CD4-positive, alpha-beta T cell (primary cell): ENCODE results near the gene ITGAX. TPM values are rescaled to one million over a fixed set of nuclear protein-coding genes. Genes with fewer than 3 reads are reported as not detected.

Source experiments
- ATAC-seq: fragments of 200-7000 bp; cut with Tn5 transposase; one replicate; pipeline ENCODE4 v1.10.0; 2022; ENCODE audit warnings: mild to moderate bottlenecking; ENCODE audit not compliant: poor library complexity
- CTCF ChIA-PET: fragments of 350-600 bp; sonication (Branson Sonifier 250); formaldehyde crosslinking; loops from one replicate; lab custom pipeline; 2021; ENCODE audit warnings: antibody characterized with exemption, inconsistent platforms; lab: Charles Lee
- POLR2A ChIA-PET: fragments of 350-600 bp; sonication (Branson Sonifier 250); formaldehyde crosslinking; loops from one replicate; lab custom pipeline; 2021; ENCODE audit warnings: antibody characterized with exemption, inconsistent platforms; lab: Charles Lee
- DNase-seq, 14 experiments: peaks; one replicate each; pipeline ENCODE4 v3.0.0-alpha.2; 2013 to 2020; ENCODE audit warnings: mixed read lengths in 2 of 14
- H3K27ac ChIP-seq, 2 donors: one replicate each; pipeline versions ENCODE4 v1.5.1 to v1.7.0; 2013; ENCODE audit warnings: low read length in 2 of 2, low read depth in 1 of 2, mild to moderate bottlenecking in 1 of 2
- H3K27me3 ChIP-seq, 2 experiments: 1 replicate in 1 of 2; 2 replicates in 1 of 2; pipeline versions ENCODE4 v1.6.1 to v1.7.0; 2013; ENCODE audit warnings: low read length in 2 of 2, control low read depth in 1 of 2, mild to moderate bottlenecking in 1 of 2, moderate library complexity in 1 of 2; ENCODE audit not compliant: insufficient read depth in 2 of 2, control insufficient read depth in 1 of 2
- H3K36me3 ChIP-seq: one replicate; pipeline ENCODE4 v1.6.1; 2013; ENCODE audit warnings: low read length, control low read depth; ENCODE audit not compliant: insufficient read depth
- H3K4me1 ChIP-seq: one replicate; pipeline ENCODE4 v1.6.1; 2013; ENCODE audit warnings: low read length, control low read depth; ENCODE audit not compliant: insufficient read depth
- H3K4me3 ChIP-seq: one replicate; pipeline ENCODE4 v1.5.1; 2013; ENCODE audit warnings: mild to moderate bottlenecking, low read length, moderate library complexity
- H3K9me3 ChIP-seq, 2 experiments: 1 replicate in 1 of 2; 2 replicates in 1 of 2; pipeline versions ENCODE4 v1.6.1 to v1.7.0; 2013; ENCODE audit warnings: low read length in 2 of 2, mild to moderate bottlenecking in 2 of 2, control low read depth in 1 of 2, moderate library complexity in 1 of 2; ENCODE audit not compliant: control insufficient read depth in 1 of 2, insufficient read depth in 1 of 2
- H3K27ac Mint-ChIP-seq: one replicate; pipeline ENCODE4 v1.8.0; 2020; ENCODE audit warnings: mixed read lengths
- H3K27me3 Mint-ChIP-seq: one replicate; pipeline ENCODE4 v1.8.0; 2021; ENCODE audit warnings: mixed read lengths
- H3K36me3 Mint-ChIP-seq: one replicate; pipeline ENCODE4 v1.8.0; 2021; ENCODE audit warnings: low read depth, mixed read lengths
- H3K4me1 Mint-ChIP-seq: one replicate; pipeline ENCODE4 v1.8.0; 2021; ENCODE audit warnings: low read depth, mixed read lengths
- H3K4me3 Mint-ChIP-seq: one replicate; pipeline ENCODE4 v1.8.0; 2020; ENCODE audit warnings: mild to moderate bottlenecking, mixed read lengths
- H3K9me3 Mint-ChIP-seq: one replicate; pipeline ENCODE4 v1.8.0; 2020; ENCODE audit warnings: mixed read lengths
- intact Hi-C, 2 experiments: fragments of 100-400 bp; cut with DNase I in 1 of 2; cut with micrococcal nuclease in 1 of 2; formaldehyde crosslinking; loops; one replicate each; pipeline versions ENCODE4 v1.15.1 to v1.9.0; 2023 to 2025; cut with DNase I, micrococcal nuclease
- total RNA-seq, 174 experiments: library from RNA in 2 of 174; stranded (reverse) in 2 of 174; gene quantifications; one replicate each; pipeline ENCODE4 v1.2.3 and lab custom pipeline; 2021 to 2026
- TF ChIP-seq, protein P1 (sequence below): fragments of 200-600 bp; IDR thresholded peaks from one replicate; pipeline ENCODE4 v1.8.0; 2022; ENCODE audit warnings: antibody characterized with exemption, mild to moderate bottlenecking

The ITGAX gene
- total RNA-seq, 2 experiments from 2014 or later, result 5.5 to 6.0 TPM

DNA sequence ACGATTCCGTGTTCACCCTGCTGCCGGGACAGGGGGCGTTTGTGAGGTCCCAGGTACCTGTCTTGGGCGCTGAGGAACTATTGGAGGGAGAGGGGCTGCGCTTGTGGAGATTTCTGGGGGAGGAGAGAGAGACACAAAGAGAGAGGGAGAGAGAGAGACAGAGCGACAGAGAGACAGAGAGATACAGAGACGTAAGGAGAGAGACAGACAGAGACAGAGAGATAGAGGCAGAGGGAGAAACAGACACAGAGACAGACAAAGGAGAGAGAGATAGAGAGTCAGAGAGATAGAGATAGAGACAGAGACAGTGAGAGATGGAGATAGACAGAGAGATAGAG, 24.5 kb upstream of the ITGAX start:
- no peak overlapping the region for H3K4me3 ChIP-seq

GRCh38 chr16:31331141-31331764, 23.7 kb upstream of the ITGAX start:
- CTCF ChIA-PET, result no interaction called here
- intact Hi-C loops, result loop anchor here in 1 of 2 experiments (10.0 kb wide), 2 partner anchors 146 to 346 kb away; partner anchors contain the start of genes FUS and HSD3B7
- Histone ChIP-seq H3K4me1 (peaks cover 16% of the 10 kb centered on the region), H3K9me3 (peaks cover 0 to 5% of the 10 kb centered on the region in 2 experiments), H3K27ac (no peak overlapping the region), H3K4me3 (peak overlapping the region; percentile 61), H3K36me3 (no peaks in the 10 kb centered on the region), H3K27me3 (peaks cover 0 to 9% of the 10 kb centered on the region in 2 experiments)
- Mint-ChIP-seq H3K27ac (peak overlapping the region; percentile 22), H3K4me3 (peak overlapping the region; percentile 87), H3K27me3 (peaks cover 24% of the 10 kb centered on the region), H3K36me3 (no peaks in the 10 kb centered on the region), H3K9me3 (no peaks in the 10 kb centered on the region), H3K4me1 (peaks cover 14% of the 10 kb centered on the region)
- POLR2A ChIA-PET, result no interaction called here
- TF ChIP-seq, protein P1, sequence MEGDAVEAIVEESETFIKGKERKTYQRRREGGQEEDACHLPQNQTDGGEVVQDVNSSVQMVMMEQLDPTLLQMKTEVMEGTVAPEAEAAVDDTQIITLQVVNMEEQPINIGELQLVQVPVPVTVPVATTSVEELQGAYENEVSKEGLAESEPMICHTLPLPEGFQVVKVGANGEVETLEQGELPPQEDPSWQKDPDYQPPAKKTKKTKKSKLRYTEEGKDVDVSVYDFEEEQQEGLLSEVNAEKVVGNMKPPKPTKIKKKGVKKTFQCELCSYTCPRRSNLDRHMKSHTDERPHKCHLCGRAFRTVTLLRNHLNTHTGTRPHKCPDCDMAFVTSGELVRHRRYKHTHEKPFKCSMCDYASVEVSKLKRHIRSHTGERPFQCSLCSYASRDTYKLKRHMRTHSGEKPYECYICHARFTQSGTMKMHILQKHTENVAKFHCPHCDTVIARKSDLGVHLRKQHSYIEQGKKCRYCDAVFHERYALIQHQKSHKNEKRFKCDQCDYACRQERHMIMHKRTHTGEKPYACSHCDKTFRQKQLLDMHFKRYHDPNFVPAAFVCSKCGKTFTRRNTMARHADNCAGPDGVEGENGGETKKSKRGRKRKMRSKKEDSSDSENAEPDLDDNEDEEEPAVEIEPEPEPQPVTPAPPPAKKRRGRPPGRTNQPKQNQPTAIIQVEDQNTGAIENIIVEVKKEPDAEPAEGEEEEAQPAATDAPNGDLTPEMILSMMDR, result no peak
- DNase-seq, result peak in 11 of 14 experiments; percentile 13 to 62 (median 36)
- peak; percentile 64 for ATAC-seq

More for the DNA sequence above, 24.5 kb upstream of the ITGAX start:
- peaks cover 0 to 6% of the 10 kb centered on the region in 2 experiments for H3K9me3 ChIP-seq
- CTCF ChIA-PET, result no interaction called here
- H3K9me3 Mint-ChIP-seq, result no peaks in the 10 kb centered on the region
- H3K27me3 ChIP-seq, result peaks cover 0 to 9% of the 10 kb centered on the region in 2 experiments
- intact Hi-C loops, result loop anchor here in 1 of 2 experiments (10.0 kb wide), 2 partner anchors 146 to 346 kb away; partner anchors contain the start of genes FUS and HSD3B7
- H3K27me3 Mint-ChIP-seq, result peaks cover 22% of the 10 kb centered on the region
- ATAC-seq (no peak), DNase-seq (no peak)
- peaks cover 14% of the 10 kb centered on the region for H3K4me1 Mint-ChIP-seq
- peaks cover 2% of the 10 kb centered on the region for H3K36me3 Mint-ChIP-seq
- peak overlapping the region; percentile 87 for H3K4me3 Mint-ChIP-seq
- peak overlapping the region; percentile 22 for H3K27ac Mint-ChIP-seq
- TF ChIP-seq, protein P1, result no peak
- H3K27ac ChIP-seq, result no peak overlapping the region
- H3K36me3 ChIP-seq, result no peaks in the 10 kb centered on the region
- POLR2A ChIA-PET, result no interaction called here
- peaks cover 16% of the 10 kb centered on the region for H3K4me1 ChIP-seq

GRCh38 chr16:31331807-31332301, 23.1 kb upstream of the ITGAX start:
- peaks cover 16% of the 10 kb centered on the region for H3K4me1 ChIP-seq
- peaks cover 0 to 5% of the 10 kb centered on the region in 2 experiments for H3K9me3 ChIP-seq
- Mint-ChIP-seq H3K9me3 (no peaks in the 10 kb centered on the region), H3K27me3 (peaks cover 24% of the 10 kb centered on the region), H3K27ac (peak overlapping the region; percentile 22), H3K36me3 (no peaks in the 10 kb centered on the region), H3K4me3 (peak overlapping the region; percentile 87), H3K4me1 (peaks cover 14% of the 10 kb centered on the region)
- ATAC-seq, result no peak
- ChIA-PET CTCF (no interaction called here), POLR2A (no interaction called here)
- H3K4me3 ChIP-seq, result peak overlapping the region; percentile 61
- TF ChIP-seq, protein P1, result no peak
- H3K36me3 ChIP-seq, result no peaks in the 10 kb centered on the region
- H3K27me3 ChIP-seq, result peaks cover 0 to 9% of the 10 kb centered on the region in 2 experiments
- H3K27ac ChIP-seq, result no peak overlapping the region
- intact Hi-C loops, result loop anchor here in 1 of 2 experiments (10.0 kb wide), 2 partner anchors 147 to 347 kb away; partner anchors contain the start of genes FUS and HSD3B7
- no peak for DNase-seq
